HCT116 (cell line): Measurements from ENCODE around the gene CYP26B1. TPM values are rescaled to one million over a fixed set of nuclear protein-coding genes. Genes with fewer than 3 reads are reported as not detected.

ENCODE experiments used
- ATAC-seq: fragments of 200-7000 bp; cut with Tn5 transposase; 2 replicates; pipeline ENCODE4 v1.9.1; 2020; ENCODE audit warnings: mild to moderate bottlenecking, moderate library complexity
- BruUV-seq: library from RNA; stranded (reverse); fragments of 400-500 nt; replicated peaks from 2 replicates; lab custom pipeline; 2021; lab: Mats Ljungman, UMichigan
- CTCF ChIA-PET: fragments of 300-600 bp; sonication (Branson Sonifier 250); formaldehyde crosslinking; loops from one replicate; lab custom pipeline; 2021; ENCODE audit warnings: antibody characterized with exemption; lab: Charles Lee
- POLR2A ChIA-PET: fragments of 300-600, 350-600 bp; sonication (Branson Sonifier 250); formaldehyde crosslinking; loops from one replicate; lab custom pipeline; 2021; ENCODE audit warnings: antibody characterized with exemption; lab: Charles Lee
- RAD21 ChIA-PET, 2 experiments: fragments of 300-600 bp; sonication (Branson Sonifier 250); formaldehyde crosslinking; loops; one replicate each; lab custom pipeline; 2023; ENCODE audit warnings: low total read pairs in 2 of 2; ENCODE audit not compliant: uncharacterized antibody in 2 of 2, unreplicated experiment in 2 of 2, low non-redundant PET in 1 of 2; lab: Charles Lee
- DNase-seq: peaks from one replicate; pipeline ENCODE4 v3.0.0-alpha.2; 2010; ENCODE audit warnings: low read depth, low spot score
- H2AFZ ChIP-seq: fragments of 200-600 bp; shearing (Covaris generic), sonication (generic); 2 replicates; pipeline ENCODE4 v1.6.1; 2017; ENCODE audit warnings: low read depth, mixed run types, mixed read lengths, antibody characterized with exemption, low read length; ENCODE audit not compliant: poor library complexity, severe bottlenecking
- H3K27ac ChIP-seq: 2 replicates; pipeline ENCODE4 v1.5.1; 2012; ENCODE audit warnings: low read depth, low read length
- H3K27me3 ChIP-seq: fragments of 200-600 bp; sonication (generic); 2 replicates; pipeline ENCODE4 v1.6.1; 2016; ENCODE audit warnings: mixed run types, low read length, mixed read lengths; ENCODE audit not compliant: insufficient read depth
- H3K36me3 ChIP-seq, 2 experiments: fragments of 200-500 bp in 1 of 2; fragments of 200-600 bp in 1 of 2; sonication (Bioruptor generic) in 1 of 2; sonication (generic) in 1 of 2; 2 replicates each; pipeline versions ENCODE4 v1.5.1 to v1.6.1; 2014 to 2016; ENCODE audit warnings: low read length in 2 of 2, inconsistent platforms in 1 of 2, mixed read lengths in 1 of 2, mixed run types in 1 of 2; ENCODE audit not compliant: insufficient read depth in 2 of 2, control insufficient read depth in 1 of 2
- H3K4me1 ChIP-seq, 2 experiments: fragments of 200-600 bp in 1 of 2; sonication (generic) in 1 of 2; 2 replicates each; pipeline versions ENCODE4 v1.5.1 to v1.6.1; 2012 to 2017; ENCODE audit warnings: low read length in 2 of 2, inconsistent platforms in 1 of 2, mild to moderate bottlenecking in 1 of 2, mixed read lengths in 1 of 2, mixed run types in 1 of 2, moderate library complexity in 1 of 2; ENCODE audit not compliant: insufficient read depth in 2 of 2, control insufficient read depth in 1 of 2
- H3K4me2 ChIP-seq: fragments of 200-600 bp; sonication (generic); 2 replicates; pipeline ENCODE4 v1.6.1; 2017; ENCODE audit warnings: mixed run types, low read length, mixed read lengths
- H3K4me3 ChIP-seq, 2 experiments: fragments of 200-600 bp in 1 of 2; sonication (generic) in 1 of 2; replicated peaks in 1 of 2; 2 replicates each; pipeline ENCODE4 v1.5.1; 2011 to 2016; ENCODE audit warnings: low read length in 2 of 2, control low read depth in 1 of 2, low read depth in 1 of 2, mild to moderate bottlenecking in 1 of 2, mixed read lengths in 1 of 2, mixed run types in 1 of 2
- H3K79me2 ChIP-seq: fragments of 200-600 bp; sonication (generic); 2 replicates; pipeline ENCODE4 v1.6.1; 2017; ENCODE audit warnings: mild to moderate bottlenecking, mixed run types, low read length, moderate library complexity, mixed read lengths; ENCODE audit not compliant: insufficient read depth
- H3K9ac ChIP-seq: fragments of 200-600 bp; sonication (generic); 2 replicates; pipeline ENCODE4 v1.6.1; 2016; ENCODE audit warnings: low read length, mixed read lengths
- H3K9me2 ChIP-seq: fragments of 200-600 bp; sonication (generic), shearing (Covaris generic); 2 replicates; pipeline ENCODE4 v1.6.1; 2017; ENCODE audit warnings: mixed run types, mild to moderate bottlenecking, moderate library complexity; ENCODE audit not compliant: insufficient read depth
- H3K9me3 ChIP-seq, 2 experiments: fragments of 200-500 bp in 1 of 2; fragments of 200-600 bp in 1 of 2; sonication (Bioruptor generic) in 1 of 2; sonication (generic) in 1 of 2; 2 replicates each; pipeline ENCODE4 v1.6.1; 2014 to 2017; ENCODE audit warnings: low read length in 2 of 2, mixed read lengths in 2 of 2, inconsistent platforms in 1 of 2, low read depth in 1 of 2, mild to moderate bottlenecking in 1 of 2, mixed run types in 1 of 2, moderate library complexity in 1 of 2; ENCODE audit not compliant: control insufficient read depth in 1 of 2, insufficient read depth in 1 of 2
- H4K20me1 ChIP-seq: fragments of 200-600 bp; sonication (generic), shearing (Covaris generic); 2 replicates; pipeline ENCODE4 v1.6.1; 2017; ENCODE audit warnings: mixed run types, mild to moderate bottlenecking, moderate library complexity; ENCODE audit not compliant: insufficient read depth
- ATF3 ChIP-seq: IDR thresholded peaks from 2 replicates; pipeline ENCODE4 v1.6.1; 2012
- CBX3 ChIP-seq: IDR thresholded peaks from 2 replicates; pipeline ENCODE4 v1.6.1; 2012; ENCODE audit warnings: low read depth
- CEBPB ChIP-seq: IDR thresholded peaks from 2 replicates; pipeline ENCODE4 v1.6.1; 2012; ENCODE audit warnings: low read depth
- EGR1 ChIP-seq: IDR thresholded peaks from 2 replicates; pipeline ENCODE4 v1.6.1; 2012; ENCODE audit warnings: low read depth
- ELF1 ChIP-seq: IDR thresholded peaks from 2 replicates; pipeline ENCODE4 v1.6.1; 2012; ENCODE audit warnings: low read depth, borderline replicate concordance
- EZH2phosphoT487 ChIP-seq: fragments of 200-600 bp; IDR thresholded peaks from 2 replicates; pipeline ENCODE4 v1.6.1; 2018; ENCODE audit warnings: antibody characterized with exemption, borderline replicate concordance
- JUND ChIP-seq: IDR thresholded peaks from 2 replicates; pipeline ENCODE4 v1.6.1; 2012
- POLR2A ChIP-seq: IDR thresholded peaks from 2 replicates; pipeline ENCODE4 v1.7.0; 2011; ENCODE audit warnings: borderline replicate concordance; ENCODE audit not compliant: insufficient read depth, insufficient read length; ENCODE audit errors: extremely low read depth
- POLR2AphosphoS5 ChIP-seq: IDR thresholded peaks from 2 replicates; pipeline ENCODE4 v1.6.1; 2011; ENCODE audit warnings: mild to moderate bottlenecking, low read depth, low read length, moderate library complexity
- RAD21 ChIP-seq: IDR thresholded peaks from 2 replicates; pipeline ENCODE4 v1.6.1; 2012; ENCODE audit warnings: low read depth, mild to moderate bottlenecking
- REST ChIP-seq: IDR thresholded peaks from 2 replicates; pipeline ENCODE4 v1.6.1; 2012; ENCODE audit warnings: low read depth
- SIN3A ChIP-seq: IDR thresholded peaks from 2 replicates; pipeline ENCODE4 v1.6.1; 2012; ENCODE audit warnings: low read depth
- SP1 ChIP-seq: IDR thresholded peaks from 2 replicates; pipeline ENCODE4 v1.6.1; 2012; ENCODE audit warnings: low read depth
- SRF ChIP-seq: IDR thresholded peaks from 2 replicates; pipeline ENCODE4 v1.6.1; 2012; ENCODE audit warnings: low read depth
- TCF7L2 ChIP-seq: IDR thresholded peaks from 2 replicates; pipeline ENCODE4 v1.7.0; 2011; ENCODE audit warnings: borderline replicate concordance, inconsistent platforms; ENCODE audit not compliant: insufficient read depth, insufficient read length; ENCODE audit errors: extremely low read depth
- YY1 ChIP-seq: IDR thresholded peaks from 2 replicates; pipeline ENCODE4 v1.6.1; 2011; ENCODE audit warnings: low read length, low read depth, moderate library complexity, mild to moderate bottlenecking; ENCODE audit not compliant: insufficient replicate concordance; ENCODE audit errors: extremely low read depth
- ZFX ChIP-seq: fragments of 450-650 bp; IDR thresholded peaks from 2 replicates; pipeline ENCODE4 v1.6.1; 2017
- ZNF274 ChIP-seq: fragments of 200-500 bp; sonication (Bioruptor generic); IDR thresholded peaks from 2 replicates; pipeline ENCODE4 v1.6.1; 2014; ENCODE audit warnings: mild to moderate bottlenecking, low read depth, low read length, inconsistent platforms
- intact Hi-C: fragments of 100-400 bp; cut with micrococcal nuclease; formaldehyde crosslinking; loops from 2 replicates; pipeline ENCODE4 v1.10.0; 2022
- total RNA-seq: library from RNA; stranded (reverse); gene quantifications from one replicate; pipeline ENCODE4 v1.2.1, GENCODE V29; 2021; ENCODE audit not compliant: unreplicated experiment
- TF ChIP-seq, protein P1 (sequence below): IDR thresholded peaks from 2 replicates; pipeline ENCODE4 v1.6.1; 2012
- TF ChIP-seq, protein P2 (sequence below): IDR thresholded peaks from 2 replicates; pipeline ENCODE4 v1.6.1; 2011; ENCODE audit warnings: mild to moderate bottlenecking, low read length, moderate library complexity; ENCODE audit not compliant: insufficient replicate concordance; ENCODE audit errors: extremely low read depth

Gene CYP26B1
- total RNA-seq, 1 experiment from 2014 or later, result 21.1 TPM

- H3K4me1 ChIP-seq, result peaks cover 2 to 13% of the 10 kb centered on the region in 2 experiments; a peak in 2 of 4 replicates
- H3K9ac ChIP-seq, result no peak overlapping the region
- TF ChIP-seq, protein P1, sequence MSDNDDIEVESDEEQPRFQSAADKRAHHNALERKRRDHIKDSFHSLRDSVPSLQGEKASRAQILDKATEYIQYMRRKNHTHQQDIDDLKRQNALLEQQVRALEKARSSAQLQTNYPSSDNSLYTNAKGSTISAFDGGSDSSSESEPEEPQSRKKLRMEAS, result no peak
- TF ChIP-seq TCF7L2 (no peak), ELF1 (no peak), SIN3A (no peak), SP1 (no peak), ZNF274 (no peak), EZH2phosphoT487 (no peak), POLR2AphosphoS5 (no peak), JUND (no peak), YY1 (no peak), ATF3 (no peak), RAD21 (no peak), SRF (no peak), CEBPB (no peak), ZFX (no peak), CBX3 (no peak), REST (no peak), EGR1 (no peak), POLR2A (no peak)
- TF ChIP-seq, protein P2, sequence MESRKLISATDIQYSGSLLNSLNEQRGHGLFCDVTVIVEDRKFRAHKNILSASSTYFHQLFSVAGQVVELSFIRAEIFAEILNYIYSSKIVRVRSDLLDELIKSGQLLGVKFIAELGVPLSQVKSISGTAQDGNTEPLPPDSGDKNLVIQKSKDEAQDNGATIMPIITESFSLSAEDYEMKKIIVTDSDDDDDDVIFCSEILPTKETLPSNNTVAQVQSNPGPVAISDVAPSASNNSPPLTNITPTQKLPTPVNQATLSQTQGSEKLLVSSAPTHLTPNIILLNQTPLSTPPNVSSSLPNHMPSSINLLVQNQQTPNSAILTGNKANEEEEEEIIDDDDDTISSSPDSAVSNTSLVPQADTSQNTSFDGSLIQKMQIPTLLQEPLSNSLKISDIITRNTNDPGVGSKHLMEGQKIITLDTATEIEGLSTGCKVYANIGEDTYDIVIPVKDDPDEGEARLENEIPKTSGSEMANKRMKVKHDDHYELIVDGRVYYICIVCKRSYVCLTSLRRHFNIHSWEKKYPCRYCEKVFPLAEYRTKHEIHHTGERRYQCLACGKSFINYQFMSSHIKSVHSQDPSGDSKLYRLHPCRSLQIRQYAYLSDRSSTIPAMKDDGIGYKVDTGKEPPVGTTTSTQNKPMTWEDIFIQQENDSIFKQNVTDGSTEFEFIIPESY, result no peak
- TF ChIP-seq, all 23 proteins: peak for 0
- ATAC-seq (no peak), DNase-seq (no peak)
- H3K27me3 ChIP-seq, result no peaks in the 10 kb centered on the region
- no peaks in the 10 kb centered on the region for H3K9me2 ChIP-seq
- ChIA-PET RAD21 (no interaction called here), POLR2A (no interaction called here), CTCF (no interaction called here)
- H3K4me2 ChIP-seq, result no peak overlapping the region
- no TSS peak for BruUV-seq
- no peaks in the 10 kb centered on the region for H3K36me3 ChIP-seq
- intact Hi-C loops, result no loop called here
- H3K27ac ChIP-seq, result no peak overlapping the region
- H4K20me1 ChIP-seq, result no peaks in the 10 kb centered on the region
- no peaks in the 10 kb centered on the region for H3K9me3 ChIP-seq
- no peak overlapping the region for H2AFZ ChIP-seq
- H3K79me2 ChIP-seq, result no peaks in the 10 kb centered on the region
- no peak overlapping the region for H3K4me3 ChIP-seq
Measured at GRCh38 chr2:72183466-72183865, 35.8 kb upstream of the CYP26B1 start.
